ENCODE data around the gene CFAP57. TPM values are rescaled to one million over a fixed set of nuclear protein-coding genes. Genes with fewer than 3 reads are reported as not detected.
"Not testable (repeated sequence)": the region's sequence is repeated elsewhere in the genome, so short reads cannot be mapped to it uniquely, and the experiment has no call there.

Gene CFAP57
- polyA plus RNA-seq, 2 of the 4 experiments (the other 2 are of a cell fraction) = 0.54 to 0.80 TPM

DNA sequence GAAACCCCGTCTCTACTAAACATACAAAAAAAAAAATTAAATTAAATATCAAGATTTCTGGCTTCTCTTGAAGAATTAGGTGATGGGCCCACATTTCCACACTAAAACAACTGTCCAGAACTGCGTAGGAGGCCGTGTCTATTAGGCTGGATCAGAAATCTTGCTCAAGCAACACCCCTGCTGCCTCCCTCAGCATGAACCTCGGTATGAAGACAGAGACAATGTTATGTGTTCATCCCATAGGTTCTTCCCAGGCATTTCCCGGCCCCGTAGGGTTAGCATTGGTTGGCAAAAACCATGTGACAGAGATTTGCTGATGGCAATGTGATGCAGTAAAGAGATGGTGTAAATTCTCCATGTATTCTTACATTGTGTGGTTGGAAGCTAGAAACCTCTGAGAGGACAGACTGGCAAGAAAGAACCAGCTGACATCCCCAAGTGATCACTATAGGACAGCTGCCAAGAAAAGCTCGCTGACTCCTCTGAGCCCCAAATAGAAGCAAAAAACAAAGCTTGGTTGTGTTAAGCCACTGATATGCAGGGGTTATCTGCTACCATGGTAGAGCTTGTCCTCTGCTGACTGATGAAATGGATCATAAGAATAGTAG, 34.6 kb upstream of the CFAP57 start:
- Histone ChIP-seq H3K27ac (no peak overlapping the region), H3K4me2 (no peak overlapping the region), H3K9me3 (no peaks in the 10 kb centered on the region), H3K4me1 (no peaks in the 10 kb centered on the region), H3K4me3 (no peak overlapping the region)
- DNase-seq (ENCODE audit: low read depth in 1 of 2, low spot score in 1 of 2) = no peak
- WGBS (ENCODE audit: missing lambda C conversion rate) = 65% methylated on average over 7 of the region's 7 CpGs
- POLR2A ChIA-PET = no interaction called here
- no peak for FAIRE-seq
- TF ChIP-seq RARB (CRISPR knock-in tag; IDR thresholded peaks at IDR 0.05) = no peak
- no peak for ATAC-seq
- CTCF ChIA-PET = no interaction called here

DNA sequence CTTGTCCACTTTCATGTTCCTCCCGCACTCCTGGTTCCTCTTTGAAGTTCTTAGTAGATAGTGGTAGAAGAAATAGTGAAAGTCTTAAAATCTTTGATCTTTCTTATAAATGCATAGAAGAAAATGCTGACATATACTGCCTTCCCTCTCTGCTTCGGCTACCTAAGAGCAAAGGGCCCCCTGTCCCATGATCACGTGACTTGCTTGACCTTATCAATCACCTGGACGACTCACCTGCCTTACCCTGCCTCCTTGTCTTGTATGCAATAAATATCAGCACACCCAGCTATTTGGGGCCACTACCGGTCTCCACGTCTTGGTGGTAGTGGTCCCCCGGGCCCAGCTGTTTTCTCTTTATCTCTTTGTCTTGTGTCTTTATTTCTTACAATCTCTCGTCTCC, 32.8 kb upstream of the CFAP57 start:
- H3K4me1 ChIP-seq; DNase-seq (ENCODE audit: low read depth in 1 of 2, low spot score in 1 of 2); FAIRE-seq; H3K4me2 ChIP-seq; ATAC-seq; POLR2A ChIA-PET; H3K27ac ChIP-seq; H3K9me3 ChIP-seq; H3K4me3 ChIP-seq: not testable (repeated sequence)
- CTCF ChIA-PET = interaction anchor here (1.6 kb wide), 1 partner anchor 10 kb away, joined by 3 read pairs; no protein-coding TSS in a partner anchor
- WGBS (ENCODE audit: missing lambda C conversion rate) = 70% methylated on average over 8 of the region's 8 CpGs

DNA sequence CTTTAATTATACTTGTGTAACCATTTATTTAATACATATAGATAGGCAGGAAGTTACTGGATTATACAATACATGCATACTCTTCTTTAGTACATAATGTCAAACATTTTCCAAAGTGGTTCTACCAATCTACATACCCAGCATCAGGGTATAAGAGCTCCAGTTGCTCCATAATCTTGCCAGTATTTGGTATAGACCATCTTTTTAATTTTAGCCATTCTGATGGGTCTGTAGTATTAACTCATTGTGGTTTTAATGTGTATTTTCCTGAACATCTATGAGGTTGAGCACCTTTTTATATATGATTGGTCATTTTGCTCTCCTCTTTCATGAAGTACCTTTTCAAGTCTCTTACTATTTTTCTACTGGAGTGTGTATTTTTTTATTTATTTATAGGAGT, 32.1 kb upstream of the CFAP57 start:
- FAIRE-seq = no peak

DNA sequence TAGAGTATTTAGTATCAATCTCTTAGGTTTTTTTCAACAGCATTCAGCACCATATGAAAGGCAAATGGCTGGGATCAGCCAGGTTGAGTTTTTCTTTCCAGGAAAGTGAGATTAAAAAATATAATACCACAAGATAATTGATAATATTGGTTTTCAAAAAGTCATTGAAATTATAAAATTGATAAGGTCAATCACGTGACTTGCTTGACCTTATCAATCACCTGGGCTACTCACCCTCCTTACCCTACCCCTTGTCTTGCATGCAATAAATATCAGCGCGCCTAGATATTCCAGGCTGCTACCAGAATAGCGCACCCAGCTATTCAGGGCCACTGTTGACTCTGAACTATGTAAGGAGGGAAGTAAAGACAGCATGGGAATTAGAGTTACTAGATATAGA, 31.5 kb upstream of the CFAP57 start:
- Histone ChIP-seq H3K4me2 (no peak overlapping the region), H3K4me1 (peaks cover 11% of the 10 kb centered on the region; the same call in 1 of the 3 replicates), H3K4me3 (no peak overlapping the region), H3K27ac (no peak overlapping the region), H3K9me3 (no peaks in the 10 kb centered on the region)
- ChIA-PET CTCF (no interaction called here), POLR2A (no interaction called here)
- no peak for DNase-seq (ENCODE audit: low read depth in 1 of 2, low spot score in 1 of 2)
- no peak for FAIRE-seq
- 56% methylated on average over 4 of the region's 4 CpGs for WGBS (ENCODE audit: missing lambda C conversion rate)
- no peak for ATAC-seq
- no peak for TF ChIP-seq FOSL2 (IDR thresholded peaks at IDR 0.05)
- no peak for TF ChIP-seq FOSL2 (CRISPR knock-in tag; IDR thresholded peaks at IDR 0.05)
- TF ChIP-seq RCOR1 (IDR thresholded peaks at IDR 0.05; ENCODE audit: low read depth, low read length) = no peak
- no peak for TF ChIP-seq TP53 (CRISPR knock-in tag; IDR thresholded peaks at IDR 0.05)
- TF ChIP-seq, protein P1, sequence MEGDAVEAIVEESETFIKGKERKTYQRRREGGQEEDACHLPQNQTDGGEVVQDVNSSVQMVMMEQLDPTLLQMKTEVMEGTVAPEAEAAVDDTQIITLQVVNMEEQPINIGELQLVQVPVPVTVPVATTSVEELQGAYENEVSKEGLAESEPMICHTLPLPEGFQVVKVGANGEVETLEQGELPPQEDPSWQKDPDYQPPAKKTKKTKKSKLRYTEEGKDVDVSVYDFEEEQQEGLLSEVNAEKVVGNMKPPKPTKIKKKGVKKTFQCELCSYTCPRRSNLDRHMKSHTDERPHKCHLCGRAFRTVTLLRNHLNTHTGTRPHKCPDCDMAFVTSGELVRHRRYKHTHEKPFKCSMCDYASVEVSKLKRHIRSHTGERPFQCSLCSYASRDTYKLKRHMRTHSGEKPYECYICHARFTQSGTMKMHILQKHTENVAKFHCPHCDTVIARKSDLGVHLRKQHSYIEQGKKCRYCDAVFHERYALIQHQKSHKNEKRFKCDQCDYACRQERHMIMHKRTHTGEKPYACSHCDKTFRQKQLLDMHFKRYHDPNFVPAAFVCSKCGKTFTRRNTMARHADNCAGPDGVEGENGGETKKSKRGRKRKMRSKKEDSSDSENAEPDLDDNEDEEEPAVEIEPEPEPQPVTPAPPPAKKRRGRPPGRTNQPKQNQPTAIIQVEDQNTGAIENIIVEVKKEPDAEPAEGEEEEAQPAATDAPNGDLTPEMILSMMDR (IDR thresholded peaks at IDR 0.05) = no peak
- TF ChIP-seq ZFP36 (IDR thresholded peaks at IDR 0.05; ENCODE audit: borderline replicate concordance, partially characterized antibody) = no peak
- TF ChIP-seq JUNB (IDR thresholded peaks at IDR 0.05) = no peak
- TF ChIP-seq HOXB13 (CRISPR knock-in tag; IDR thresholded peaks at IDR 0.05; ENCODE audit: low read depth) = no peak
- no peak for TF ChIP-seq ZC3H11A (IDR thresholded peaks at IDR 0.05)
- TF ChIP-seq, protein P2, sequence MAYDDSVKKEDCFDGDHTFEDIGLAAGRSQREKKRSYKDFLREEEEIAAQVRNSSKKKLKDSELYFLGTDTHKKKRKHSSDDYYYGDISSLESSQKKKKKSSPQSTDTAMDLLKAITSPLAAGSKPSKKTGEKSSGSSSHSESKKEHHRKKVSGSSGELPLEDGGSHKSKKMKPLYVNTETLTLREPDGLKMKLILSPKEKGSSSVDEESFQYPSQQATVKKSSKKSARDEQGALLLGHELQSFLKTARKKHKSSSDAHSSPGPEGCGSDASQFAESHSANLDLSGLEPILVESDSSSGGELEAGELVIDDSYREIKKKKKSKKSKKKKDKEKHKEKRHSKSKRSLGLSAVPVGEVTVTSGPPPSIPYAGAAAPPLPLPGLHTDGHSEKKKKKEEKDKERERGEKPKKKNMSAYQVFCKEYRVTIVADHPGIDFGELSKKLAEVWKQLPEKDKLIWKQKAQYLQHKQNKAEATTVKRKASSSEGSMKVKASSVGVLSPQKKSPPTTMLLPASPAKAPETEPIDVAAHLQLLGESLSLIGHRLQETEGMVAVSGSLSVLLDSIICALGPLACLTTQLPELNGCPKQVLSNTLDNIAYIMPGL (CRISPR knock-in tag; IDR thresholded peaks at IDR 0.05; ENCODE audit: borderline replicate concordance) = no peak
- no peak for TF ChIP-seq ESRRA (IDR thresholded peaks at IDR 0.05; ENCODE audit: borderline replicate concordance, low read length)

More for the DNA sequence above, 32.1 kb upstream of the CFAP57 start:
- CTCF ChIA-PET = interaction anchor here (1.6 kb wide), 1 partner anchor 10 kb away, joined by 3 read pairs; no protein-coding TSS in a partner anchor
- DNase-seq (ENCODE audit: low read depth in 1 of 2, low spot score in 1 of 2) (no peak), ATAC-seq (no peak)
- H3K4me1 ChIP-seq = peaks cover 11% of the 10 kb centered on the region; the same call in 1 of the 3 replicates
- POLR2A ChIA-PET = no interaction called here
- no peak overlapping the region for H3K4me3 ChIP-seq
- no peaks in the 10 kb centered on the region for H3K9me3 ChIP-seq
- H3K4me2 ChIP-seq = no peak overlapping the region
- H3K27ac ChIP-seq = no peak overlapping the region
- no peak for TF ChIP-seq RFX5 (IDR thresholded peaks at IDR 0.05)
- TF ChIP-seq POLR2A (IDR thresholded peaks at IDR 0.05; ENCODE audit: low read length) = no peak
- no peak for TF ChIP-seq CEBPB (IDR thresholded peaks at IDR 0.05)
- TF ChIP-seq, protein P1 (IDR thresholded peaks at IDR 0.05) = no peak
- no peak for TF ChIP-seq GATA3 (IDR thresholded peaks at IDR 0.05; ENCODE audit: borderline replicate concordance)
- TF ChIP-seq CHD4 (IDR thresholded peaks at IDR 0.05; ENCODE audit: borderline replicate concordance) = no peak
- no peak for TF ChIP-seq EP300 (IDR thresholded peaks at IDR 0.05)
- TF ChIP-seq, protein P3, sequence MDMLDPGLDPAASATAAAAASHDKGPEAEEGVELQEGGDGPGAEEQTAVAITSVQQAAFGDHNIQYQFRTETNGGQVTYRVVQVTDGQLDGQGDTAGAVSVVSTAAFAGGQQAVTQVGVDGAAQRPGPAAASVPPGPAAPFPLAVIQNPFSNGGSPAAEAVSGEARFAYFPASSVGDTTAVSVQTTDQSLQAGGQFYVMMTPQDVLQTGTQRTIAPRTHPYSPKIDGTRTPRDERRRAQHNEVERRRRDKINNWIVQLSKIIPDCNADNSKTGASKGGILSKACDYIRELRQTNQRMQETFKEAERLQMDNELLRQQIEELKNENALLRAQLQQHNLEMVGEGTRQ (IDR thresholded peaks at IDR 0.05) = no peak
- TF ChIP-seq BHLHE40 (IDR thresholded peaks at IDR 0.05; ENCODE audit: low read depth, low read length) = no peak
- no peak for TF ChIP-seq MYC (IDR thresholded peaks at IDR 0.05; ENCODE audit: borderline replicate concordance, low read length)
- TF ChIP-seq NPAS2 (CRISPR knock-in tag; IDR thresholded peaks at IDR 0.05; ENCODE audit: borderline replicate concordance) = no peak
- TF ChIP-seq NFE2L2 (conservative IDR thresholded peaks at IDR 0.05; ENCODE audit: low read length) = no peak
- no peak for TF ChIP-seq POLR2AphosphoS2 (conservative IDR thresholded peaks at IDR 0.05; ENCODE audit: low read length)
- TF ChIP-seq, protein P4, sequence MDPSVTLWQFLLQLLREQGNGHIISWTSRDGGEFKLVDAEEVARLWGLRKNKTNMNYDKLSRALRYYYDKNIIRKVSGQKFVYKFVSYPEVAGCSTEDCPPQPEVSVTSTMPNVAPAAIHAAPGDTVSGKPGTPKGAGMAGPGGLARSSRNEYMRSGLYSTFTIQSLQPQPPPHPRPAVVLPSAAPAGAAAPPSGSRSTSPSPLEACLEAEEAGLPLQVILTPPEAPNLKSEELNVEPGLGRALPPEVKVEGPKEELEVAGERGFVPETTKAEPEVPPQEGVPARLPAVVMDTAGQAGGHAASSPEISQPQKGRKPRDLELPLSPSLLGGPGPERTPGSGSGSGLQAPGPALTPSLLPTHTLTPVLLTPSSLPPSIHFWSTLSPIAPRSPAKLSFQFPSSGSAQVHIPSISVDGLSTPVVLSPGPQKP (IDR thresholded peaks at IDR 0.05; ENCODE audit: low read depth, low read length) = no peak
- no peak for TF ChIP-seq CBX8 (IDR thresholded peaks at IDR 0.05)
- TF ChIP-seq FOSB (CRISPR knock-in tag; IDR thresholded peaks at IDR 0.05) = no peak
- TF ChIP-seq MAFK (IDR thresholded peaks at IDR 0.05; ENCODE audit: partially characterized antibody) = no peak
- TF ChIP-seq RCOR1 (IDR thresholded peaks at IDR 0.05; ENCODE audit: low read depth, low read length) = no peak
- TF ChIP-seq KDM1A (IDR thresholded peaks at IDR 0.05; ENCODE audit: low read depth) = no peak
